NK-92 (cell line): Measurements from ENCODE around the gene PRF1.

ENCODE experiments used
- DNase-seq: peaks from one replicate; lab custom pipeline; 2025; ENCODE audit not compliant: unreplicated experiment; lab: John Stamatoyannopoulos, UW

PRF1 gene

GRCh38 chr10:70561070-70561469 lies 41.5 kb downstream of the PRF1 start:
- DNase-seq, result no peak

- DNase-seq, result no peak
These were observed 42.0 kb downstream of the PRF1 start for GRCh38 chr10:70560511-70560941.

DNA sequence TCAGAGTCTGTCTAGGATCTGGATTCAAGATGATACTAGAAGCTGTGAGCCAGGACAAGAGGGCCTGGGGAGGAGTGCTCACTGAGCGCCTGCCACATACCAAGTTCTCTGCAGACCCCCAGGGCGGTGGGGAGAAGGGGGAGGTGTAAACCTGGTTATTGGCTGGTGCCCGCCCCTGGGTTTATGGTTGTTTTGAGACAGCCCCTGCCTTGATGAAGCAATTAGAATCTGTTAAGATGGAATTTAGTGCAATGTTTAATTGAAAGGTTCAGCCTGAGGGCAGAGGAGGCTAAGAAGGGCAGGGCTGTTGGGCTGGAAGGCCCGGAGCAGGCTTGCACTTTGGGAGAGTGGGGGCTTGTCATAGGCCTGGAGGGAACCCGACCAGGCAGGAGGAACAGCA lies 42.7 kb downstream of the PRF1 start:
- no peak for DNase-seq

DNA sequence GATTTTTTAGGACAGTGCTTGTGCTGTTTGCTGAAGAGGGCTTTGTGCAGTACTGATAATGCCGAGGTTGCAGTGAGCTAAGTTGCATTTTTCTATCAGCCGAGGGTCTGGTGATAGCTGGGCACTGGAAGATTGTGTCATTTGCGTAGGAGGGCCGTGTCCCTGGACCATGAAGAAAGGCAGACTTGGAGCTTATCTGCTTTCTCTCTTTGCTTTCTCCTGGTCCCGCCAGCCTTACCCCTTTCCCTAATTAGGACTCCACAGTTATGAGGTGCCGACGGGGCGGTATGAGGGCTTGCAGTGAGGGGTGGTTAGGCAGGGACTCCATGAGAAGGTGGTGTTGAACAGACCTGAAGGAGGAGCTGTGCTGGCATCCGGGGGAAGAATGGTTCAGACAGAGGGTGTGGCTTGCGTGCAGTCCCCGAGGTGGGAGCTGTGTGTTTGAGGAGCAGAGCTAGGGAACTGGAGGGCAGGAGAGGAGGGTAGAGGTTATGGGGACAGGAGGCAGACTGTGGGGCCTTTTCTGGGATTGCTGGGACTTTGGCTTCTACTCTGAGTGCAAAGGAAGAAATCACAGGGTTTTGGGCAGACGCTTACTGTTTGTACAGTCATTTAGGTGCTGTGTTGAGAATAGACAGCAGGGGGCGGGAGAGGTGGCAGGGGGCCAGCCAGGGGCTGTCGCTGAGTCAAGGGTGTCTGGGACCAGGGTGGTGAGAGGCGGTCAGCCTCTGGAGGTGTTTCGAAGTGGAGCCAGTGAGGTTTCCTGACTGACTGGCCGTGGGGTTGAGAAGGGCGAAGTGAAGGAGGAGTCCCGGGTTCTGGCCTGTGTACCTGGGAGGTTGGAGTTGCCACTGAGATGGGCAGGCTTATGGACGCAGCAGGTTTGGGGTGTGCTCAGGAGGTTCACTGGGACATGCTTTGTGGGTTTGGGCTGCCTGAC lies 43.4 kb downstream of the PRF1 start:
- no peak for DNase-seq

DNA sequence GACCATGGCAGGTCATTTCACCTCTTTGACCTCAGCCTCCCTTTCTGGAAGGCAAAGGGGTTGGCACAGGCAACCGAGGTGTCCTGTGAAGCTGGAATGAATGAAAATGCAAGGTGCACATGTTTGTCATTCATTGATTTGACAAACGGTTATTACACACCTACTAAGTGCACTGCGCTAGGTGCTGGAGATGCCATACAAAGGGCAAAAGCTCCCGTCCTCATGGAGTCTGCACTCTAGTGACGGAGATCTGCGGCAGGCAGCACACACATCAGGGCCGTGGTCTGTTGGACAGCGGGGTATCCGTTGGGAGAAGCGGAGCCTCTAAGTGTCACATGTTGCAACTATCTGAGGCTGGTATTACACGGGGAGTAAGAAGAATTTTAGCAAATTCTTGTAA lies 44.2 kb downstream of the PRF1 start:
- DNase-seq, result no peak

GRCh38 chr10:70557876-70558275 lies 44.7 kb downstream of the PRF1 start:
- no peak for DNase-seq

DNA sequence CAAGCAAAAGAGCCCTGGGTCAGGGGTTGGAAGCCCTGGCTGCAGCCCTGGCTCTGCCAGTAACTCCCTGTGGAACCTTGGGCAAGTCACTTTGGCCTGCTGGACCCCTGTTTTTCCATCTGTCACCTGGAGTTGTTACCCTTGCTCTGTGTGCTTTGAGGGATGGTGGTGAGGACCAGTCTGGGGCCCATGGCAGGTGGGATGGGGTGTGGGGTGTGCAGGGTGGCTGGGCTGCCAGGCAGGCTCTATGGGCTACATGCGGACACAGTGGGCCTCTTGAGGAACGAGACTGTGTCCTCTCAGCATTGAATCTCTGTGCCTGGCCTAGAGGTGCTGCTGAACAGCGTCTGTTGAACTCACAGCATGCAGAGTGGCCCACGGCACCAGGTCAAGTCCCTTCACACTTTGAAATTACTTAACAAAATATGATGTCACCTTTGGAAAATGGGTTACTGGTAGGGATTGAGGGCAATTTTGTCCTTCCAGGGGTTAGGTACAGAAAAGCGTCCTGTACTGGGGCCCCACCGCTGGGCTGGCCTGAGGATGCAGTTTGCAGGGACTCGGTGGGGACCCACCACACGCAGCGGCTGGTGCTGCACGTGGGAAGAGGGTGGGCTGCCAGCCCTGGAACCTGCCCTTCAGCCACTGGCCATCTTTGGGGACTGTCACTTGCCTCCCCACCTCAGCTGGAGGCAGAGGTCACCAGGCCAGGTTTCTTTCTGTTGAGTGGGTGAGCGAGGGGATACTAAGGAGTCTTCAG lies 45.3 kb downstream of the PRF1 start:
- no peak for DNase-seq

DNA sequence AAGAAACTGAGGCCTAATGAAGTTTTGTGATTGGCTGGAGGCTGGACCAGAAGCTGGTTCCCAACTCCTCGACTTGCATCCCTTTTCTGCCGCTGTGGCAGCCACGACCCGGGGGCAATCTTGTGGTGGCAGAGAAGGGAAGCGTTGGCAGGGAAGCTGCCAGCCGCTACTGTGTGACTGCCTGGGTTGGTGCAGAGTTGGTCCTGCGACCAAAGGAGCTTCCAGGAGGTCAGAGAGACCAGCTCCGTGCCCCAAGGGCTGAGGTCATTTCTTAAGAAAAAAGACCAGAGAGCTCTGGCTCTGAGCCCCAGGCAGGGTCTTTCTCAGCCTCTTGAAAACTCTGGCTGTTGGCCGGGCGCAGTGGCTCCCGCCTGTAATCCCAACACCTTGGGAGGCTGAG lies 47.2 kb downstream of the PRF1 start:
- DNase-seq, result no peak

DNA sequence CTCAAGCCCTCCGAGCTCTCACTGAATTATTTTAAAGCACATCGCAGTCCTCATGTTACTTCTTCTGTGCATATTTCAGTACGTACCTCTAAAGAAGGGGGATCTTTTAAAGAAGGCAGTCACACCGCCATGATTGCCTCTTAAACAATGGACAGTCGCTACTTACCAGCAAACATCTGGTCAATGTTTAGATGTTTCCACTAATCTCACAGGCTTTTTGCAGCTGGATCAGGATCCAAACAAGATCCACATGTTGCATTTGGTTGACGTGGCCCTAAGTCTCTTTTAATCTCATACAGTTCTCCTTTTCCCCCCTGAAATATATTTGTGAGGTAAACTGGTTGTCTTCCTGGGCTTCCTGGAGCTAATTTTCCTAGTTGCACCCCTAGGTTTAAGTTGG lies 50.0 kb downstream of the PRF1 start:
- no peak for DNase-seq

DNA sequence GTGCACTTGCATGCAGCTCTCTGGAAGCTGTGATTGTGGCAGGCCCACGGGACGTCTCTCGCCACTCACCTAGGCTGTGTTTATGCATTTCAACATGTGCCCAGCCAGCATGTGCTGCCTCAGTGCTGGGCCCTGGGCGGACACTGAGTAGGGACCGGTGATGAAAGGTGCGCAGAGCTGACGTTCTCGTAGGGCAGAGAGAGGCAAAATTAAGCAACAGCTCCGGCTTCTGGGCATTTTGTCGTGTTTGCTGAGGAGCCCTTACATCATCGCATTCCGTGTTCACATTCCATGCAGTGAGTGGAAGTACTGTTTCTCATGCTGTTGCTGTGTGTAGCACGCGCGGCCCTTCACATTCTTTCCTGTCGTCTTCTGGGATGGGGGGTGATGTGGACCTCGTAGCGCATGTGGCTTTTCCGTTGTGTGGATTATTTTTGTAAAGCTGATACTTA lies 50.5 kb downstream of the PRF1 start:
- DNase-seq, result no peak

GRCh38 chr10:70551466-70551865 lies 51.1 kb downstream of the PRF1 start:
- DNase-seq, result no peak

DNA sequence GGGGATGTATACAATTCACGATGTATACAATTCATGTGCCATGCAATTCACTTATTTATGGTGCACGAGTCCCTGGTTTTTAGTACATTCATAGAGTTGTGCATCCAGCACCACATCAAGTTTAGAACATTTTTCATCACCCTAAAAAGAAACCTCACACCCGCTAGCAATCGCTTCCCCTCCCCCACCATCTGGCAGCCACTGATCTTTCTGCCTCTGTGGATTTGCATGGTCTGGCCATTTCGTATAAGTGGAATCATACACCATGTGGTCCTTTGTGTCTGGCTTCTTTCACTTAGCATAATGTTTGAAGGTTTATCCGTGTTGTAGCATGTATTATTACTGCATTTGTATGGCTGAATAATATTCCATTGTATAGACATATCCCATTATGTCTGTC lies 52.1 kb downstream of the PRF1 start:
- no peak for DNase-seq

DNA sequence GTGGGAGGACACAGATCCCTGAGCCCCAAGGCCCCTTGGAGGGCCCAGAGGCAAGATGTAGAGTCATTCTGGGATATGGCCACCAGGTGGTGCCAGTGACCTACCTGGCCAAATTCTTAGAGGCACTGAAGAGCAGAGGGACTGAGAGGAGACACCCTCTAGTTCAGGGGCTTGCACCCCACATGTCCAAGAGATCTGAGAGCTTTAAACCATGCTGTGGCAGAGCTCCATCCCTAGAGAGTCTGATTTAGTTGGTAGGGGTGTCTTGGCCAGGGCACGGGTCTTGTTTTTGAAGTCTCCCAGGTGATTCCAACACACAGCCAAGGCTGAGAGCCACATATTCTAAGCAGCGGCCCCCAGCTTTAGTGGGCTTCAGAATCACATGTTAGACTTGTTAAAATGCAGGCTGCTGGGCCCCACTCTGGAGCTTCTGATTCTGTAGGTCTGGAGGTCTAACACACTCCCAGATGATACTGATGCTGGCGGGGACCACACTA lies 52.5 kb downstream of the PRF1 start:
- no peak for DNase-seq

DNA sequence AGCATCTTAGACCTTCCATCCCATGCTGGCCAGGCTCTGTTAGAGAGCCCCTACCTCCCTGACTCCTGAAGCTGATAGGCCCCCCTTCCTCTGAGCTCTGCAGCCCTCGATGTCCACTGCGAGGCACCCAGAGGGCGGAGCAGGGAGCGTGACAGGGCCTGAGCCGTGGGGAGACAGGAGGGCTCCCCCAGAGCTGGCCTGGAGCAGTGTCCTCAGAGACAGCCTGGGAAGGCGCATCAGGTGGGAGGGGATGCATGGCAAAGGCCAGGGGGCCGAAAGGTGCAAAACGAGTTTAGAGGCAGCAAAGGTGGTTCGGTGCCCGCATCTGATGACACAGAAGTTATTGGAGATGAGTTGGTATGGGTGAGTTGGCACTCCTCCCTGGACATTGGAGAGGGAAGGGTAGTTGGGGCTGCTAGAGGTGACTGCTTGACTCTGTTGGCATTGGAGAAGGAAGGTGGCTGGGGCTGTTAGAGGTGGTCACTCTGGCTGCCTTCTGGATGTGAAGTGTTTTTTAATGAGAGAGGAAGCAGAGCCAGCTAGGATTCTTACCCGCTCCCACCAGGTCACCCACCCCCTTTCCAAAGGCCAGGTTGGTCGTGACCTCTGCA lies 53.1 kb downstream of the PRF1 start:
- DNase-seq, result no peak
